ENCODE data around the gene MED13L. TPM values are rescaled to one million over a fixed set of nuclear protein-coding genes. Genes with fewer than 3 reads are reported as not detected.
A peak's percentile ranks its signal among the peaks of the same experiment; 100 is the strongest.

MED13L gene
- total and polyA plus RNA-seq, 9 donors: 47.8 to 198 (median 156) TPM

DNA sequence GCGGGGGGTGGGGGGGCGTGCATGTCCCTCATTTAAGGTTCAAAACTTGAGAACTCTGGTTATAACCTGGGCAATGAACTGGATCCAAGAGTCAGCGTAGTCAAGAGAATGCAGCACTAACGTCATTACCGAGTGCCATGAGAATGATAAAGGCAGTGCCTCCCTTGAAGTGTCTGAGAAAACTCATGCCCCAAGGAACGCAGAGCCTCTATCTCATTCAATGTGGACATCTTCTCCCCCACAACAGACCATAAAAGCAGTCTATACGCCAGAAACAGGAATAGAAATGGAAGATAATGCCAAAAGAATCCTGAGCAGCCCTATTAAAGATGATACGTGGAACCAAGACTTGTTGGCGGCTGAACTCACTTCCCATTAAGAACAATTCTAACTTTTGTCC lies 208.6 kb downstream of the MED13L start:
- 89 to 95% (median 91%) methylated on average over 9 of the region's 9 CpGs for WGBS, 3 donors
- no peak overlapping the region for H3K27ac ChIP-seq
- DNase-seq: no peak

GRCh38 chr12:116068371-116068770 lies 209.1 kb downstream of the MED13L start:
- H3K36me3 ChIP-seq: no peaks in the 10 kb centered on the region
- DNase-seq: no peak
- H3K27me3 ChIP-seq: no peaks in the 10 kb centered on the region
- H3K27ac ChIP-seq: no peak overlapping the region
- H3K4me1 ChIP-seq (ENCODE audit: insufficient read depth): peaks cover 6% of the 10 kb centered on the region
- intact Hi-C loops (cut with DNase I): no loop called here
- no peaks in the 10 kb centered on the region for H3K9me3 ChIP-seq
- H3K4me3 ChIP-seq: no peak overlapping the region
- TF ChIP-seq EP300 (IDR thresholded peaks at IDR 0.05) (no peak), POLR2A (IDR thresholded peaks at IDR 0.05) (no peak)
- TF ChIP-seq, protein P1, sequence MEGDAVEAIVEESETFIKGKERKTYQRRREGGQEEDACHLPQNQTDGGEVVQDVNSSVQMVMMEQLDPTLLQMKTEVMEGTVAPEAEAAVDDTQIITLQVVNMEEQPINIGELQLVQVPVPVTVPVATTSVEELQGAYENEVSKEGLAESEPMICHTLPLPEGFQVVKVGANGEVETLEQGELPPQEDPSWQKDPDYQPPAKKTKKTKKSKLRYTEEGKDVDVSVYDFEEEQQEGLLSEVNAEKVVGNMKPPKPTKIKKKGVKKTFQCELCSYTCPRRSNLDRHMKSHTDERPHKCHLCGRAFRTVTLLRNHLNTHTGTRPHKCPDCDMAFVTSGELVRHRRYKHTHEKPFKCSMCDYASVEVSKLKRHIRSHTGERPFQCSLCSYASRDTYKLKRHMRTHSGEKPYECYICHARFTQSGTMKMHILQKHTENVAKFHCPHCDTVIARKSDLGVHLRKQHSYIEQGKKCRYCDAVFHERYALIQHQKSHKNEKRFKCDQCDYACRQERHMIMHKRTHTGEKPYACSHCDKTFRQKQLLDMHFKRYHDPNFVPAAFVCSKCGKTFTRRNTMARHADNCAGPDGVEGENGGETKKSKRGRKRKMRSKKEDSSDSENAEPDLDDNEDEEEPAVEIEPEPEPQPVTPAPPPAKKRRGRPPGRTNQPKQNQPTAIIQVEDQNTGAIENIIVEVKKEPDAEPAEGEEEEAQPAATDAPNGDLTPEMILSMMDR (IDR thresholded peaks at IDR 0.05): no peak

More for the DNA sequence above, 208.6 kb downstream of the MED13L start:
- H3K36me3 ChIP-seq: no peaks in the 10 kb centered on the region
- intact Hi-C loops (cut with DNase I): no loop called here
- no peaks in the 10 kb centered on the region for H3K27me3 ChIP-seq
- TF ChIP-seq, protein P1 (IDR thresholded peaks at IDR 0.05): no peak
- TF ChIP-seq EP300 (IDR thresholded peaks at IDR 0.05): no peak
- TF ChIP-seq POLR2A (IDR thresholded peaks at IDR 0.05): no peak
- no peak overlapping the region for H3K4me3 ChIP-seq
- H3K4me1 ChIP-seq (ENCODE audit: insufficient read depth): peaks cover 4% of the 10 kb centered on the region
- H3K9me3 ChIP-seq: no peaks in the 10 kb centered on the region

- no peaks in the 10 kb centered on the region for H3K9me3 ChIP-seq
- intact Hi-C loops (cut with DNase I): no loop called here
- no peak for DNase-seq
- no peaks in the 10 kb centered on the region for H3K36me3 ChIP-seq
- no peaks in the 10 kb centered on the region for H3K27me3 ChIP-seq
- peaks cover 6% of the 10 kb centered on the region for H3K4me1 ChIP-seq (ENCODE audit: insufficient read depth)
- H3K4me3 ChIP-seq: no peak overlapping the region
- WGBS, 3 donors: 72 to 82% (median 81%) methylated on average over 3 of the region's 3 CpGs
- TF ChIP-seq EP300 (IDR thresholded peaks at IDR 0.05): no peak
- TF ChIP-seq POLR2A (IDR thresholded peaks at IDR 0.05): no peak
- TF ChIP-seq, protein P1 (IDR thresholded peaks at IDR 0.05): no peak
- no peak overlapping the region for H3K27ac ChIP-seq
Measured at GRCh38 chr12:116067892-116068291, 209.6 kb downstream of the MED13L start.

GRCh38 chr12:116066381-116067230 lies 210.9 kb downstream of the MED13L start:
- H3K27ac ChIP-seq: no peak overlapping the region
- TF ChIP-seq EP300 (IDR thresholded peaks at IDR 0.05): no peak
- TF ChIP-seq, protein P1 (IDR thresholded peaks at IDR 0.05): peak in 2 of 3 donors; percentile 30 to 43
- H3K4me1 ChIP-seq (ENCODE audit: insufficient read depth): peaks cover 12% of the 10 kb centered on the region
- H3K27me3 ChIP-seq: no peaks in the 10 kb centered on the region
- intact Hi-C loops (cut with DNase I): no loop called here
- DNase-seq: peak in 3 of 5 donors; percentile 30 to 50 (median 47)
- H3K9me3 ChIP-seq: no peaks in the 10 kb centered on the region
- WGBS, 3 donors: 78 to 85% (median 83%) methylated on average over 7 of the region's 7 CpGs
- H3K4me3 ChIP-seq: no peak overlapping the region
- H3K36me3 ChIP-seq: no peaks in the 10 kb centered on the region
